ENCODE data around the gene NVL. TPM values are rescaled to one million over a fixed set of nuclear protein-coding genes. Genes with fewer than 3 reads are reported as not detected.
A peak's percentile ranks its signal among the peaks of the same experiment; 100 is the strongest.

The NVL gene
- total RNA-seq, 1 donor from 2014 or later = 34.6 TPM

DNA sequence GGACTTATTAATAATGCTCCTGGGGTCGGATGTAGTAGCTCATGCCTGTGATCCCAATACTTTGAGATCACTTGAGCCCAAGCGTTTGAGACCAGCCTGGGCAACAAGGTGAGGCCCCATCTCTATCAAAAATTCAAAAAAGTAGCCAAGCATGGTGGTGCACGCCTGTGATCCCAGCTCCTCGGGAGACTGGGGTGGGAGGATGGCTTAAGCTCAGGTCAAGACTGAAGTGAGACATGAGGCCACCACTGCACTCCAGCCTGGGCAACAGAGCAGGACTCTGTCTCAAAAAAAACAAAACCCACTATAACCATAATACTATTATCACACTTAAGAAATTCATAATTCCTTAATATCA is 148.5 kb downstream of the NVL start:
- Histone ChIP-seq H3K4me1 (peaks cover 28% of the 10 kb centered on the region), H3K9me3 (no peaks in the 10 kb centered on the region), H3K27ac (peak overlapping the region; percentile 94), H3K27me3 (no peaks in the 10 kb centered on the region), H3K4me3 (no peak overlapping the region), H3K36me3 (no peaks in the 10 kb centered on the region)
- intact Hi-C loops (cut with DNase I) = no loop called here
- DNase-seq (ENCODE audit: extremely low spot score in 2 of 2) = no peak
- TF ChIP-seq POLR2A (IDR thresholded peaks at IDR 0.05) = no peak

DNA sequence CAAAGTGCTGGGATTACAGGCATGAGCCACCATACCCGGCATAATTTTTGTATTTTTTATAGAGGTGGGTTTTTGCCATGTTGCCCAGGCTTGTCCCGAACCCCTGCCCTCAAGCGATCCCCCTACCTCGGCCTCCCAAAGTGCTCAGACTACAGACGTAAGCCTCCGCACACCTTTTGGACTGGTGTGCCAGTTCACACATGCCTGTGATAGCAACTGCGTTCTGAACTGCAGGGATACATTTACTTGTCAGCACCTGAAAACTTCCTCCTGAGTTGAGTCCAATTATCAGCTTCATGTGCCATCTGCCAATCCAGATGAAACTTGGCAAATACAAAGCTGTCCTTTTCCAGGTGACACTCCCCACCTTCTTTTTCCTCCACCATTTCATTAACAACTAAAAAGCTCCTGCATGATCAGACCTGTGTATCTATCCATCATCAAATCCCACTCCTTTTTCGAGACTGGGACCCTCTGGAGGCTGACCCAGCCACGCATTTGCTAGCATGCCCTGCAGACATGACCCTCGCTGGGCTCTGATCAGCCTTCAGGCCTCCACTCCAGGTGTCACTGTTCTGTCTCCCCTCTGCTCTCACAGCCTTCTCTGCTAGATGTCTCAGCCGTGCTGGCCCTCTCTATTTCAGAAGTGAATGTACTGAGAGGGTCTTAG is 149.1 kb downstream of the NVL start:
- no peaks in the 10 kb centered on the region for H3K27me3 ChIP-seq
- peaks cover 24% of the 10 kb centered on the region for H3K4me1 ChIP-seq
- no peak overlapping the region for H3K27ac ChIP-seq
- H3K36me3 ChIP-seq = no peaks in the 10 kb centered on the region
- TF ChIP-seq, protein P1, sequence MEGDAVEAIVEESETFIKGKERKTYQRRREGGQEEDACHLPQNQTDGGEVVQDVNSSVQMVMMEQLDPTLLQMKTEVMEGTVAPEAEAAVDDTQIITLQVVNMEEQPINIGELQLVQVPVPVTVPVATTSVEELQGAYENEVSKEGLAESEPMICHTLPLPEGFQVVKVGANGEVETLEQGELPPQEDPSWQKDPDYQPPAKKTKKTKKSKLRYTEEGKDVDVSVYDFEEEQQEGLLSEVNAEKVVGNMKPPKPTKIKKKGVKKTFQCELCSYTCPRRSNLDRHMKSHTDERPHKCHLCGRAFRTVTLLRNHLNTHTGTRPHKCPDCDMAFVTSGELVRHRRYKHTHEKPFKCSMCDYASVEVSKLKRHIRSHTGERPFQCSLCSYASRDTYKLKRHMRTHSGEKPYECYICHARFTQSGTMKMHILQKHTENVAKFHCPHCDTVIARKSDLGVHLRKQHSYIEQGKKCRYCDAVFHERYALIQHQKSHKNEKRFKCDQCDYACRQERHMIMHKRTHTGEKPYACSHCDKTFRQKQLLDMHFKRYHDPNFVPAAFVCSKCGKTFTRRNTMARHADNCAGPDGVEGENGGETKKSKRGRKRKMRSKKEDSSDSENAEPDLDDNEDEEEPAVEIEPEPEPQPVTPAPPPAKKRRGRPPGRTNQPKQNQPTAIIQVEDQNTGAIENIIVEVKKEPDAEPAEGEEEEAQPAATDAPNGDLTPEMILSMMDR (IDR thresholded peaks at IDR 0.05) = no peak
- TF ChIP-seq POLR2AphosphoS5 (IDR thresholded peaks at IDR 0.05; ENCODE audit: insufficient read depth in 1 of 2, low read depth in 1 of 2) (no peak), POLR2A (IDR thresholded peaks at IDR 0.05) (no peak)
- intact Hi-C loops (cut with DNase I) = no loop called here
- no peaks in the 10 kb centered on the region for H3K9me3 ChIP-seq
- no peak for DNase-seq (ENCODE audit: extremely low spot score in 2 of 2)
- H3K4me3 ChIP-seq = no peak overlapping the region

DNA sequence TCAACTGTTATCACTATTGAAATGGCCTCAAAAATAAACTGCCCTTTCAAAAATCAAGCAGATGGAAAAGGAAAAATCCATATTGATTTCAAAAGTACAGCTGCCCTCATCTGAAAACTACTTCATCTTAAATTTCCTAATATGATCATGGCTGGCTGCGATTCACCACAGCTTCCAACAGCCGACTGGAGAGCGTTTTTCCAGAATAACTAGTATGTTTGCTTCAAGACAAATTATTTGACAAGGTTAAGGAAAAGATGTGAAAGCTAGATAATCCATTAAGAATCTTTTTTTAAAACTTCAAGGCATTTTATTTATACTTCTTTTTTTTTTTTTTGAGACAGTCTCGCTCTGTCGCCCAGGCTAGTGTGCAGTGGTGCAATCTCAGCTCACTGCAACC is 151.1 kb downstream of the NVL start:
- Histone ChIP-seq H3K27ac (no peak overlapping the region), H3K4me1 (peaks cover 12% of the 10 kb centered on the region), H3K36me3 (no peaks in the 10 kb centered on the region), H3K4me3 (no peak overlapping the region), H3K9me3 (no peaks in the 10 kb centered on the region), H3K27me3 (no peaks in the 10 kb centered on the region)
- DNase-seq (ENCODE audit: extremely low spot score in 2 of 2) = no peak
- TF ChIP-seq POLR2AphosphoS5 (IDR thresholded peaks at IDR 0.05; ENCODE audit: insufficient read depth in 1 of 2, low read depth in 1 of 2) = peak in 1 of 2 donors; percentile 58
- TF ChIP-seq, protein P1 (IDR thresholded peaks at IDR 0.05) = no peak
- TF ChIP-seq POLR2A (IDR thresholded peaks at IDR 0.05) = no peak
- intact Hi-C loops (cut with DNase I) = no loop called here

DNA sequence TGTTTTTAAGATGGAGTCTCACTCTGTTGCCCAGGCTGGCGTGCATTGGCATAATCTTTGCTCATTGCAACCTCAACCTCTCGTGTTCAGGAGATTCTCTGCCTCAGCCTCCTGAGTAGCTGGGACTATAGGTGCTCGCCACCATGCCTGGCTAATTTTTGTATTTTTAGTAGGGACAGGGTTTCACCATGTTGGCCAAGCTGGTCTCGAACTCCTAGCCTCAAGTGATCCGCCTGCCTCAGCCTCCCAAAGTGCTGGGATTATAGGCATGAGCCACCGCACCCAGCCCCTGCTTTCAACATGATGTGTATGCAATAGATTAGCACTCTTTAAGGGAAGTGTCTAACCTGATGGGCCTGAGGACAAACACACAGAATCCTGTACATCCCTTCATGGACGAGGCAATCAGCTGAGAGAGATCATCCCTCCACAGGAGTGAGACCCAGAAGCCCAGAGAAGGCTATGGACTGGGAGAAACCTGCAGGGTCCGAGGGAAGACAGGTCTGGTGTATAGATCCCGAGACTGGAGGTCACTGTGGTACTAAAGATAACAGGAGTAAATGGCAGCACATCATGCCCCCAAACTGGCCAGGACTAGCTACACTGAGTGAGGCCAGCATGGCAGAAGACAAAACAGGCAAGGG is 152.5 kb downstream of the NVL start:
- Histone ChIP-seq H3K36me3 (no peaks in the 10 kb centered on the region), H3K4me3 (no peak overlapping the region), H3K27me3 (no peaks in the 10 kb centered on the region), H3K9me3 (no peaks in the 10 kb centered on the region), H3K4me1 (peaks cover 12% of the 10 kb centered on the region), H3K27ac (no peak overlapping the region)
- TF ChIP-seq POLR2AphosphoS5 (IDR thresholded peaks at IDR 0.05; ENCODE audit: insufficient read depth in 1 of 2, low read depth in 1 of 2) (no peak), POLR2A (IDR thresholded peaks at IDR 0.05) (no peak)
- TF ChIP-seq, protein P1 (IDR thresholded peaks at IDR 0.05) = no peak
- intact Hi-C loops (cut with DNase I) = no loop called here
- DNase-seq (ENCODE audit: extremely low spot score in 2 of 2) = no peak

Small RNA genes within 50 kb of the gene (microRNA-seq; reads per million reads assigned to microRNA genes)
- gene MIR320B2 (ENCODE audit: borderline number of aligned reads, borderline replicate concordance) = 12.0 reads per million, percentile 24 among the genes with 10 or more reads in this experiment

Small RNA genes within 50 kb of the gene (small RNA-seq; reads per million reads assigned to genes)
- gene MIR320B2 (not detected), gene RF00139 (not detected), gene RNU6-1008P (not detected)

Other genes with a start within 250 kb of the NVL start
- 20.1 TPM for gene FBXO28, start 216.1 kb downstream of the NVL start, total RNA-seq
- gene DEGS1, start 146.9 kb downstream of the NVL start, total RNA-seq = 130 TPM
- 36.1 TPM for gene CNIH4, start 26.7 kb upstream of the NVL start, total RNA-seq
- 77.3 TPM for gene WDR26, start 104.6 kb upstream of the NVL start, total RNA-seq

Data from vagina (tissue), 2 donors.